ENCODE results near the gene PLA2G12B.

The PLA2G12B gene

DNA sequence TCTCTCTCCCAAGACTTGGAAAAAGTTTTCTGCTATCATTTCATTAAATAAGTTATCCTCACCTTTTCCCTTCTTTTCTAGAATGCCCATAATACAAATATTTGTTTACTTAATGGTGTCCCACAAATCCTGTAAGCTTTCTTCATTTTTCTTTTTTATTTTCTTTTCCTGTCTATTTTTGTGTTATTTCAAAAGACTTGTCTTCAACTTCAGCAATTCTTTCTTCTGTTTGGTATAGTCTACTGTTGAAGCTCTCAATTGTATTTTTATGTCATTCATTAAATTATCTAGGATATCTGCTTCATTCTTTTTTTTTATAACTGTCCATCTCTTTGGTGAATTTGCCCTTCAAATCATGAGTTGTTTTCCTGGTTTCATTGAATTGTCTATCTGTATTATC is 25.1 kb upstream of the PLA2G12B start (continued):
- TF ChIP-seq, protein P1, sequence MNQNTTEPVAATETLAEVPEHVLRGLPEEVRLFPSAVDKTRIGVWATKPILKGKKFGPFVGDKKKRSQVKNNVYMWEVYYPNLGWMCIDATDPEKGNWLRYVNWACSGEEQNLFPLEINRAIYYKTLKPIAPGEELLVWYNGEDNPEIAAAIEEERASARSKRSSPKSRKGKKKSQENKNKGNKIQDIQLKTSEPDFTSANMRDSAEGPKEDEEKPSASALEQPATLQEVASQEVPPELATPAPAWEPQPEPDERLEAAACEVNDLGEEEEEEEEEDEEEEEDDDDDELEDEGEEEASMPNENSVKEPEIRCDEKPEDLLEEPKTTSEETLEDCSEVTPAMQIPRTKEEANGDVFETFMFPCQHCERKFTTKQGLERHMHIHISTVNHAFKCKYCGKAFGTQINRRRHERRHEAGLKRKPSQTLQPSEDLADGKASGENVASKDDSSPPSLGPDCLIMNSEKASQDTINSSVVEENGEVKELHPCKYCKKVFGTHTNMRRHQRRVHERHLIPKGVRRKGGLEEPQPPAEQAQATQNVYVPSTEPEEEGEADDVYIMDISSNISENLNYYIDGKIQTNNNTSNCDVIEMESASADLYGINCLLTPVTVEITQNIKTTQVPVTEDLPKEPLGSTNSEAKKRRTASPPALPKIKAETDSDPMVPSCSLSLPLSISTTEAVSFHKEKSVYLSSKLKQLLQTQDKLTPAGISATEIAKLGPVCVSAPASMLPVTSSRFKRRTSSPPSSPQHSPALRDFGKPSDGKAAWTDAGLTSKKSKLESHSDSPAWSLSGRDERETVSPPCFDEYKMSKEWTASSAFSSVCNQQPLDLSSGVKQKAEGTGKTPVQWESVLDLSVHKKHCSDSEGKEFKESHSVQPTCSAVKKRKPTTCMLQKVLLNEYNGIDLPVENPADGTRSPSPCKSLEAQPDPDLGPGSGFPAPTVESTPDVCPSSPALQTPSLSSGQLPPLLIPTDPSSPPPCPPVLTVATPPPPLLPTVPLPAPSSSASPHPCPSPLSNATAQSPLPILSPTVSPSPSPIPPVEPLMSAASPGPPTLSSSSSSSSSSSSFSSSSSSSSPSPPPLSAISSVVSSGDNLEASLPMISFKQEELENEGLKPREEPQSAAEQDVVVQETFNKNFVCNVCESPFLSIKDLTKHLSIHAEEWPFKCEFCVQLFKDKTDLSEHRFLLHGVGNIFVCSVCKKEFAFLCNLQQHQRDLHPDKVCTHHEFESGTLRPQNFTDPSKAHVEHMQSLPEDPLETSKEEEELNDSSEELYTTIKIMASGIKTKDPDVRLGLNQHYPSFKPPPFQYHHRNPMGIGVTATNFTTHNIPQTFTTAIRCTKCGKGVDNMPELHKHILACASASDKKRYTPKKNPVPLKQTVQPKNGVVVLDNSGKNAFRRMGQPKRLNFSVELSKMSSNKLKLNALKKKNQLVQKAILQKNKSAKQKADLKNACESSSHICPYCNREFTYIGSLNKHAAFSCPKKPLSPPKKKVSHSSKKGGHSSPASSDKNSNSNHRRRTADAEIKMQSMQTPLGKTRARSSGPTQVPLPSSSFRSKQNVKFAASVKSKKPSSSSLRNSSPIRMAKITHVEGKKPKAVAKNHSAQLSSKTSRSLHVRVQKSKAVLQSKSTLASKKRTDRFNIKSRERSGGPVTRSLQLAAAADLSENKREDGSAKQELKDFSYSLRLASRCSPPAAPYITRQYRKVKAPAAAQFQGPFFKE (tag by site-specific recombination; IDR thresholded peaks at IDR 0.05; ENCODE audit: borderline replicate concordance), result no peak
- TF ChIP-seq ZBTB8A (tag by site-specific recombination; IDR thresholded peaks at IDR 0.05), result no peak
- TF ChIP-seq, protein P2, sequence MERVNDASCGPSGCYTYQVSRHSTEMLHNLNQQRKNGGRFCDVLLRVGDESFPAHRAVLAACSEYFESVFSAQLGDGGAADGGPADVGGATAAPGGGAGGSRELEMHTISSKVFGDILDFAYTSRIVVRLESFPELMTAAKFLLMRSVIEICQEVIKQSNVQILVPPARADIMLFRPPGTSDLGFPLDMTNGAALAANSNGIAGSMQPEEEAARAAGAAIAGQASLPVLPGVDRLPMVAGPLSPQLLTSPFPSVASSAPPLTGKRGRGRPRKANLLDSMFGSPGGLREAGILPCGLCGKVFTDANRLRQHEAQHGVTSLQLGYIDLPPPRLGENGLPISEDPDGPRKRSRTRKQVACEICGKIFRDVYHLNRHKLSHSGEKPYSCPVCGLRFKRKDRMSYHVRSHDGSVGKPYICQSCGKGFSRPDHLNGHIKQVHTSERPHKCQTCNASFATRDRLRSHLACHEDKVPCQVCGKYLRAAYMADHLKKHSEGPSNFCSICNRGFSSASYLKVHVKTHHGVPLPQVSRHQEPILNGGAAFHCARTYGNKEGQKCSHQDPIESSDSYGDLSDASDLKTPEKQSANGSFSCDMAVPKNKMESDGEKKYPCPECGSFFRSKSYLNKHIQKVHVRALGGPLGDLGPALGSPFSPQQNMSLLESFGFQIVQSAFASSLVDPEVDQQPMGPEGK (tag by site-specific recombination; IDR thresholded peaks at IDR 0.05), result no peak
- TF ChIP-seq ZNF324 (tag by site-specific recombination; IDR thresholded peaks at IDR 0.05), result no peak
- TF ChIP-seq, protein P3, sequence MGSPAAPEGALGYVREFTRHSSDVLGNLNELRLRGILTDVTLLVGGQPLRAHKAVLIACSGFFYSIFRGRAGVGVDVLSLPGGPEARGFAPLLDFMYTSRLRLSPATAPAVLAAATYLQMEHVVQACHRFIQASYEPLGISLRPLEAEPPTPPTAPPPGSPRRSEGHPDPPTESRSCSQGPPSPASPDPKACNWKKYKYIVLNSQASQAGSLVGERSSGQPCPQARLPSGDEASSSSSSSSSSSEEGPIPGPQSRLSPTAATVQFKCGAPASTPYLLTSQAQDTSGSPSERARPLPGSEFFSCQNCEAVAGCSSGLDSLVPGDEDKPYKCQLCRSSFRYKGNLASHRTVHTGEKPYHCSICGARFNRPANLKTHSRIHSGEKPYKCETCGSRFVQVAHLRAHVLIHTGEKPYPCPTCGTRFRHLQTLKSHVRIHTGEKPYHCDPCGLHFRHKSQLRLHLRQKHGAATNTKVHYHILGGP (tag by site-specific recombination; IDR thresholded peaks at IDR 0.05), result no peak
- no peak for TF ChIP-seq GLIS2 (tag by site-specific recombination; IDR thresholded peaks at IDR 0.05)

DNA sequence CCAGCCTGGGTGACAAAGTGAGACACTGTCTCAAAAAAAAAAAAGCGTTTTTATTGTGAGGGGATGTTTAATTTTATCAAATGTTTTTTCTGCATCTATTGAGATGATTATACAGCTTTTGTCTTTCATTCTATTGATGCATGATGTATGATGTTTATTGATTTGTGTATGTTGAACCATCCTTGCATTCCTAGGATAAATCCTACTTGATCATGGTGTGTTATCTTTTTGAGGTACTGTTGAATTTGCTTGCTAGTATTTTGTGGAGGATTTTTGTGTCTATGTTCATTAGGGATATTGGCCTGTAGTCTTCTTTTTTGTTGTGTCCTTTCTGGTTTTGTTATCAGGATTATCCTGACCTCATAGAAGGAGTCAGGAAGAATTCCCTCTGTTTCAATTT is 22.3 kb upstream of the PLA2G12B start:
- no peaks in the 10 kb centered on the region for H3K9me3 ChIP-seq (ENCODE audit: control insufficient read depth, insufficient read depth, low read depth, low read length)
- H3K4me1 ChIP-seq (ENCODE audit: control insufficient read depth, insufficient read depth, low read length), result no peaks in the 10 kb centered on the region
- TF ChIP-seq, protein P3 (tag by site-specific recombination; IDR thresholded peaks at IDR 0.05), result no peak
- TF ChIP-seq, protein P4, sequence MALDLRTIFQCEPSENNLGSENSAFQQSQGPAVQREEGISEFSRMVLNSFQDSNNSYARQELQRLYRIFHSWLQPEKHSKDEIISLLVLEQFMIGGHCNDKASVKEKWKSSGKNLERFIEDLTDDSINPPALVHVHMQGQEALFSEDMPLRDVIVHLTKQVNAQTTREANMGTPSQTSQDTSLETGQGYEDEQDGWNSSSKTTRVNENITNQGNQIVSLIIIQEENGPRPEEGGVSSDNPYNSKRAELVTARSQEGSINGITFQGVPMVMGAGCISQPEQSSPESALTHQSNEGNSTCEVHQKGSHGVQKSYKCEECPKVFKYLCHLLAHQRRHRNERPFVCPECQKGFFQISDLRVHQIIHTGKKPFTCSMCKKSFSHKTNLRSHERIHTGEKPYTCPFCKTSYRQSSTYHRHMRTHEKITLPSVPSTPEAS (tag by site-specific recombination; IDR thresholded peaks at IDR 0.05), result no peak
- no peak for TF ChIP-seq ZNF571 (tag by site-specific recombination; IDR thresholded peaks at IDR 0.05)
- TF ChIP-seq, protein P5, sequence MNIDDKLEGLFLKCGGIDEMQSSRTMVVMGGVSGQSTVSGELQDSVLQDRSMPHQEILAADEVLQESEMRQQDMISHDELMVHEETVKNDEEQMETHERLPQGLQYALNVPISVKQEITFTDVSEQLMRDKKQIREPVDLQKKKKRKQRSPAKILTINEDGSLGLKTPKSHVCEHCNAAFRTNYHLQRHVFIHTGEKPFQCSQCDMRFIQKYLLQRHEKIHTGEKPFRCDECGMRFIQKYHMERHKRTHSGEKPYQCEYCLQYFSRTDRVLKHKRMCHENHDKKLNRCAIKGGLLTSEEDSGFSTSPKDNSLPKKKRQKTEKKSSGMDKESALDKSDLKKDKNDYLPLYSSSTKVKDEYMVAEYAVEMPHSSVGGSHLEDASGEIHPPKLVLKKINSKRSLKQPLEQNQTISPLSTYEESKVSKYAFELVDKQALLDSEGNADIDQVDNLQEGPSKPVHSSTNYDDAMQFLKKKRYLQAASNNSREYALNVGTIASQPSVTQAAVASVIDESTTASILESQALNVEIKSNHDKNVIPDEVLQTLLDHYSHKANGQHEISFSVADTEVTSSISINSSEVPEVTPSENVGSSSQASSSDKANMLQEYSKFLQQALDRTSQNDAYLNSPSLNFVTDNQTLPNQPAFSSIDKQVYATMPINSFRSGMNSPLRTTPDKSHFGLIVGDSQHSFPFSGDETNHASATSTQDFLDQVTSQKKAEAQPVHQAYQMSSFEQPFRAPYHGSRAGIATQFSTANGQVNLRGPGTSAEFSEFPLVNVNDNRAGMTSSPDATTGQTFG (tag by site-specific recombination; IDR thresholded peaks at IDR 0.05; ENCODE audit: borderline replicate concordance), result no peak
- TF ChIP-seq, protein P1 (tag by site-specific recombination; IDR thresholded peaks at IDR 0.05; ENCODE audit: borderline replicate concordance), result no peak
- no peak overlapping the region for H3K27ac ChIP-seq (ENCODE audit: extremely low read depth, low read depth, low read length)
- POLR2A ChIA-PET, result no interaction called here
- CTCF ChIA-PET, result interaction anchor here (0.7 kb wide), 2 partner anchors 41 to 161 kb away, joined by 3 to 4 read pairs; no protein-coding TSS in a partner anchor
- H3K36me3 ChIP-seq (ENCODE audit: control insufficient read depth in 2 of 2, insufficient read depth in 1 of 2, low read length in 2 of 2), result no peaks in the 10 kb centered on the region
- no peak overlapping the region for H3K4me3 ChIP-seq (ENCODE audit: low read depth, low read length)
